HG02623 (cell line): Measurements from ENCODE around the gene DPH5.
"Not testable (repeated sequence)": the region's sequence is repeated elsewhere in the genome, so short reads cannot be mapped to it uniquely, and the experiment has no call there.

Experiments used
- ATAC-seq: cut with Tn5 transposase; IDR thresholded peaks from one replicate; pipeline ENCODE4 v1.9.1; 2021; ENCODE audit warnings: moderate library complexity; ENCODE audit not compliant: unreplicated experiment

Gene DPH5

DNA sequence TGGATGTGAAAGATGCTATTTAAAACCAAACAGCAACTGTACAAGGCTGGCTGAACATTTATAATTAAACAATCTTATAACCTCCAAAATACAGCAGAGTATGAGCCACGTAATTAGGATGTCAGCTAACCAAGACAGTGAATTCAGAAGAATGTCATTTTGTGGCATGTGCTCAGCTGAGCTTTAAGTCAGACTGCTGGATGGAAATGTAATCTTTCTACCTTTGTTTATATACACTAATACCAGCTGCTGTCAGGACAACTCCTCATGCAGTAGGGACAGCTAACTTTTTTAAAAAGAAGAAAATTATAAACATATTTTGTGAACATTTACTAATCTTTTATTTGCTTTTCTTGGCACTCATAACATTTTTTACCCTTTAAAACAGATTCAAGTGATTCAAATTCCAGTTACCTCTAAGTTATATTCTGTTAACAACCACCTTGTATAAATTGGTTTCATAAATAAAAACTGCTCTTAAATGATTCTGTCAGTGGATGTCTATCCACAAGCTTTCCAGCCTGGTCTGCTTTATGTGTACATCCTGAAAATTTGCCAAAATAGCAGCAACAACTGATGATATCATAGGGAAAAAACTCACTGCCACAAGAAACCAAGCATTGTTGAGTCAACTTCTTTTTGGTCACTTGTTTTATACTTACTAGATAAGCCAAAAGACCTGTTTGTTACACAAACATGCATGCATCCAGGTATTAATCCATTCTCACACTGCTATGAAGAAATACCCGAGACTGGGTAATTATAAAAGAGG, 36.1 kb downstream of the DPH5 start:
- no peak for ATAC-seq

DNA sequence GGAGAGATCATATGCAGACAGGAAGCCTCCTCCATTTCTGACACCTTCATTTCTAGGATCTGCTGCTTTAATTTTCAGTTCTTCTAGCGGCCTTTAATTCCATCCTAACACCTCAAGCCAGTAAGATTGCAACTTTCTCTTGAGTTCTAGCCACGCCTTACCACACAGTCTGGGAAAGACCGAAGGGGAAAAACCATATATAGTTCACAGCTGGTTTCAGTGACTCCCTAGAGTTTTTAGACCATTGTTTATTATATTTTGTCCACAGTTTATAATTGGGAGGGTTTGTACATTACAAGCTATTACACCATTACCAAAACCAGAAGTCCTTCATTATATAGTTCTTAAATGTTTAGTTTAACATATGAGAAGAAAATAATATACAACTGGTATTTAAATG, 37.5 kb downstream of the DPH5 start:
- ATAC-seq = no peak

DNA sequence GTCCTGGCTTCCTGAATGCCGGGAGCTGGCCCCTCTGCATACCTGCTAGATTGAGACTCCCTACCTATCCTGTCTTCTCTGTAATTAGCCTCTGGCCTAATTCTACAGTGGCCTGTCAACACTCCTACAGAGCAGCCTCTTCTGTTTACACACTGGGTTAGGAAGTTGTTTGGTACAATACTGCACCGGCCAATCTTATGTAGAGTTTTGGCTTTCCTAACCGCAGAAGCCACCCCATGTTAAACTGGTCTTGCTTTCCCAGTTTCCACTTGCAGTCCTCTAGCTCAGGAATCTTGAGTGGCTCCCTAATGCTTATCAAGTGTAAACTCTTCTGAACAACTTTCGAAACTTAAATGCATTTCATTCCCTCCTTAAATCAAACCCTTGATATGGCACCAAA, 42.8 kb downstream of the DPH5 start:
- ATAC-seq = no peak

DNA sequence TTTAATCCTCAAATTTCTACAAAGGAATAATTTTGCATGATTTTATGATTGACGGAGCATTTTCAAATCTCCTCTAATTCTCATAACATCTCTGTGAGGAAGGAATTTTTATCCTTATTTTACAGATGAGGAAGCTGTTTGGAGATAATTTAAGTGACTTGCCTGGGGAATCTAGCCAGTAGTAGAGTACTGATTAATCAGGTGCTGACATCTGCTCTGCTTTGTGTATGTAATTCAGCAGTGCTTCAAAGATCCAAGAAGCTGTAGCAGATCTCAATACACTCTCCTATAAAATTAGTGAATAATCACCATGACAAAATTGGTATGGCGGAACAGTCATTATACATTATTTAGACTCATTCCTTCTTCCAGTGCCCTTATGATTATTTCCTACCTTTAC, 46.0 kb downstream of the DPH5 start:
- no peak for ATAC-seq

DNA sequence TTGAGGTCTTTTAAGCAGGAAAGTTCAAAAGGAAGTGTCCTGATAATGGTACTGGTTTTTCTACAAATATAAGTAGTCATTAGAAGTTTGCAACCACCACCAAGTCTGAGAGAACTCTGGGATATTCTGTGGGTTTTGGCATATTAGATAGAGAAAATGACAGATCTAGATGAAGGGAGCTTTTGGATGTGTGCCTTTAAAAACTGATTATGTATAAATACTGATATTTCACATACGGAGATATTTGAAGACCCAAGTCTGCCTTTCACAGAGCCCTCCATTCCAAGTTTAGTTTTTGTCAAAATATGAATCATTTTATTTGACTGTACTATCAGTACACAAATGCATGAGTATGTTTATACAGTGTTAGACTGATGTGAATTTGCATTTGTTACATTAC, 48.6 kb downstream of the DPH5 start:
- ATAC-seq = no peak

DNA sequence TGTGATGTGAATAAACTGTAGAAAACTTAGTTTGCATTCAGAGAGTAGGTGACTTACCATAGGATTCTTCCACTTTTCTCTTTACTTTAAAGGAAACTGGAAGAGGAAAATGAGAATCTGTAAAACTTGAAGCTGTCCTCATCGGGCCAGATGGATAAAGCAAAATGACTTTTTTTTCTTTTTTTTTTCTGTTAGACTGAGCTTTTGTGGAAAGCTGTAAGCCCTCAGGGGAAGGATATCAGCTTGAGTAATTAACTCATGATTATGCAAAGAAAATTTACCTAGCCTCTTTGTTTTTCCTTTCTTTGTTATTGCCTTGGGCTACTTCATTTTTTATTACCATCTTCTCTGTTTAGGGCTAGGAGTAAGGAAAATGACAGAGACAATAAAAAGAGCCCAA, 53.4 kb downstream of the DPH5 start:
- ATAC-seq = no peak

DNA sequence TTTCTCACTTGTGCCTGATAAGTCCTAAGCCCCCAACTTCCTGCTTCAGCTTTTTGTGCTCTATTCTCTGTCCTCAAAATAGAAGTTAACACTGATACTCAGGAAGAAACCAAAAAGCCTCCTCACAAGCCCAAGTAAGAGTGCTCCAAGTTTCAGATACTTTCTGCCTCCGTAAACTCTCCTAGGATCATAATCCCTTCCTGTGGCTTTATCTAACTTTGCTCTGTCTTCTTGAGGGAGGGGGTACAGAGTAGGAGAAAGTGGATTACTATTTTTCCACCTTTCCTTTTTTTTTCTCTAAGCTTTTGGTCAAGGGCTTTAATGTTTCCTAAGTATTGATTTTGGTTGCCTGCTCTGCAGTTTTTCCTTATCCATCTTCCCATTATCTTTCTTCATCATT, 54.6 kb downstream of the DPH5 start:
- no peak for ATAC-seq

DNA sequence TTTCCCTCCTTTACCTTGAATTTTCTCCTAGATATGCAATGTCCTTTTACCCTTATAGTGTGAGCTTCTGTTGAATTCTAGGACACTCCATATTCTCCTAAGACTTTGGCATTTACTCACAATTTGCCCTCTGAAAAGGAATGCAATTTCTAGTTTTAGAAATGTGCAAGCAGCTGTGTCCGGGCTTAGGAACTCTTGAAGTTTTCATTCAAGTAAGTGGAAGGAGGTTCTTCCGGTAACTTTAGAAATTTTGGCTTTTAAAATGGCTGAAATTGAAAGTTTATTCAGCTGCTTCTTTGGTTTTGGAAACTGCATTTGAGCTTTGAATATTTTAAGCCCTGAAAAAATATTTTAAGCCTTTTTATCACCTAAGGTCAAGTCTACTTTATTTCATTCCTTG, 56.3 kb downstream of the DPH5 start:
- no peak for ATAC-seq

DNA sequence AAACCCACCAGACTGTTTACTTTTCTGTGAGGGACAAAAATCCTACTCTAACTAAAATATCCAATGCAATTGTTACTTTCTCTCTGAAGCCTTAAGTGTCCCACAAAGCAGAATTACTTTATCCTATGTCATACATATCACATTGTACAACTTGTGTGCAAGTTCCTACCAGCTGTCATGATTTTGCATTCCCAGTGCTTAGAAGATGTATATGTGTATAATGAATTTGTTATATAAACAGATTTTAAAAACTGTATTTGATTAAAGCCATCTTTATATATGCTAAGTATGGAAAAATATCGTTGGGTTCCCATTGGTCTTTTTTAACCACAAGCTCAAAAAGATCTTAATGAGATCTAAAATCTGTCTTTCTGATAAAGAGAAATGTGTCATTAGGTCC, 57.0 kb downstream of the DPH5 start:
- no peak for ATAC-seq

DNA sequence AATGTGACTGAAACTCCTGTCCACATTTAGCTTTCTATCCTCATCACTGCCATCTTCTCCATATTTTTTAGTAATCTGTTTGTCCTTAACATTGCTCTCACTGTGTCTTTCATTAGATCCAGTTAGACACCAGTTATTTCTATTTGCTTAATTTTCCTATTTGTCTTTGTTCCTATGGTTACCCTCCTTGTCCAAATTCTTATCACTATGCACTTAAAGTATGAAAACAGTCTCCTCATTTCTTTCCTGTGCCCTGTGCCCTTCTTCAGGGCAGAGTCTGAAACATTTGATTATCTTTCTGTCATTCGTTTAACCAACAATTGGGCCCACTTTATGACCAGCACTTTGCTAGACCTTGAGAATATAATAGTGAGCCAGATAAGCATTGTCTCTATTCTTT, 65.5 kb downstream of the DPH5 start:
- ATAC-seq = no peak

DNA sequence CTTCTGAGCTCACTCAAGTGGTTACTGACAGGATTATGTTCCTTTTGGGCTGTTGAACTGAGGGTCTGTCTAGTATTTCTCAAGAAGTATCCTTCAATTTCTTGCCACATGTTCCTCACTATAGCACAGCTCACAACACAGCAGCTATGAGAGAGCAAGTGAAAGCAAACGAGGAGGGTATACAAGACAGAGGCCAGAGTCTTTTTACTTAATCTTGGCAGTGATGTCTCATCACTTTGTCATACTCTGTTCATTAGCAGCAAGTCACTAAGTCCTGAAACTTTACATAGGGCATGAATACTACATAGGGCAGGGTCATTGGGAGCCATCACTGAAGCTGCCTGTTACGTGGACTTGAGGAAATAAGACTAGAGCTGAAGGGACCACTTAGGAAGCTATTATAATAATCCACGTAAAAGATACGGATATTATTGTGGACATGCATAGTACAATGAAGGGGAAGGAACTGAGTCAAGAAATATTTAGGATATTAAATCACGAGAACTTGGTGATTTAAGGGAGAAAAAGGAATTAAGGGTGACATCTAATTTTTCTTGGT, 66.0 kb downstream of the DPH5 start:
- ATAC-seq = no peak

DNA sequence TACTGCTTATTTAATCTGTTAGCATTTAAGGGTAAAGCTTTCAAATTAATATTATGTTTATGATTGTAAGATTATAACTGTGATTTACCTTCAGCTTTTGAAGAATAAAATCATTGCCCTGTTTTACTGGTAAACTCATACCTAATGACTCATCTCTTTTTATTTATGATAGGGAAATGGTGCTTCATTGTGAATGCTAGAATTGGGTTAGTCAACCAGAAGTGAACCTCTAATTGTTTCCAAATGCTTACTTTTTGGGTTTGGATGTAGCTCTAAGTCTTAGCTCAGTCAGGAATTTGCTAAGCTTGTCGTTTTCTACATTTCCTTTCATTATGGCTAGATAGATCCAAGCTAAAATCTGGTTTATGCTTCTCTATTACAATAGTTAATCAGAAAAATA, 70.3 kb downstream of the DPH5 start:
- ATAC-seq = no peak

DNA sequence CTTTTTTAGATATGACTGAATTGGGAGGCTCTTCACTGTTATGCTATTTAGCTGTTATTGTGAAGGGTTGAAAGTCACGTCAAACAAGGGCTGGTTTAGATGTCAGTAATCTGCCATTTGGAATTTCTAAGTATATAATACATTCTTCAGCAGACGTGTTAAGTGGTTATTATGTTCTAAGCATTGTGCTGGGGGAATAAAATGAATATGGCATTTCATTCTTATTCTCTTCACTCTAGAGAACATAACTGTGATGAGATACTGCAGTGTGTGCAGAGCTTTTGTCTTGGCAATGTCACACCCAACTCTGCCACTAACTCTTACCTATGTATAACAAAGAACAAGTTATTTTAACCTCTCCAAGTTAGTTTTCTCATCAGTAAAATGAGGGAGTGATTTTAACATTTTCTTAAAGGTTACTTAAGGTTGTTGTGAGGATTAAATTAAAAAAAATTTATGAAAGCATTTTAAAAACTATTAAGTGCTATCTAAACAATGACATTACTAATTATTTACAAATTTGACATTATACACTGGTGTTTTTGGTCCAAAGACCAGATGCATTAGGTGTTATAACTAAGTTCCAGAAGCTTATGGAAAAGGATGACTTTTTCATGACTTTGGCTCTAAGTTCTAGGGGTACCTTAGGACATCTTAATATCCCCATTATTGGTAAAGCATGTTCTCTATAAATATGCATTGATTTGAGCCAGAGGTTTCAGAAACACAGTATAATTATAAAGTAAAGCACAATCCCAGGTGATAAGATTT, 71.4 kb downstream of the DPH5 start:
- no peak for ATAC-seq

DNA sequence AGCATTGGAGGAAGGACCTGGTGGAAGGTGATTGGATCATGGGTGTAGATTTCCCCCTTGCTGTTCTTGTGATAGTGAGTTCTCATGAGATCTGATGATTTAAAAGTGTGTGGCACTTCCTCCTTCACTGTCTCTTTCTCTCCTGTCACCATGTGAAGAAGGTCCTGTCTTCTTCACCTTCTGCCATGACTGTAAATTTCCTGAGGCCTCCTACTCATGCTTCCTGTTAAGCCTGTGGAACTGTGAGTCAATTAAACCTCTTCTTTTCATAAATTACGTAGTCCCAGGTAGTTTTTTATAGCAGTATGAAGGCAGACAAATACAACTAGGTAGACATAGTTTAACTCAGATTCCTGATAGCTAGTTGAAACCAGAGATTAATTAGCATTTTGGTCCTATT, 72.6 kb downstream of the DPH5 start:
- not testable (repeated sequence) for ATAC-seq

DNA sequence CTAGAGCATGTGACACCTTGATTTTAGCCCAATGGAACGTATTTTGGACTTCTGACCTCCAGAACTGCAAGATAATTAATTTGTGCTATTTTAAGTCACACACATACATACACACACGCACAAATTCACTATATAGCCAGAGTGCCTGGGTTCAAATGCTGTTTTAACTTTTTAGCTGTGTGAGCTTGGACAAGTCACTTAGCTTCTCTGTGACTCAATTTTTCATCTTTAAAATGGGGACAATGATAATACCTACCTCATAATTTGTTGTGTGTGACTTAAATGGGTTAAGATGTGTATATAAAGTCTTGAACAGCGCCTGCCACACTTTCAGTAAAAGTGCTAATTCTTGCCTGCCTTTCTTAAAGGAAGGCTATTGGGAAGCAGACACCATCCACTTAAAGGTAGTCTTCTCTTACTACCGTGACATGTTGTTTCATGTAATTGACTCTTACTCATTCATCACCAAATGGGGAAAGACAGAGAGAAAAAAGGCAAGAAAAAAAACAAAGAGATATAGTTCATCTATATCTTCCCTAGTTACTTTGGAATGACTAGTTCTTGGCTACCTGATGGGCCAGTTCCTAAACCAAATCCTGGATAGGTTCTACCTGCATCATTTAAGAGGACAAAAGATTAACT, 73.4 kb downstream of the DPH5 start:
- ATAC-seq = no peak

DNA sequence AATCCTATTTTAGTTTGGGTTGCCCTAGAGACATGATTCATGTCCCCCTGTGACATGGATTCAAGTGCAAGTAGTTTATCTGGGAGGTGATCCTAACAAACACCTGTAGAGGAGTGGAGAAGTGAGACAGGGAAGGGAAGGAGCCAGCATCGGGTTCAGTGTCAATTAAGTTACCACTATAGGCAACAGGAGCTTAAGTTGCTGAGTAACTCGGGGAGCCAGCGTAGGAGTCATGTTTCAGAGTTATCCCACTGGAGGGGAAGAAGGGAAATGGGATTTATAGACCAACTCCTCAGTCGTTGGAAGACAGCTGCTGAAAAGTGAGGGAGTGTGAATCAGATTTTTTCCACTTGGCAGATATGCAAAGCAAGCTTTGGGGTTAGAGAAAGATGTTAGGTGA, 74.8 kb downstream of the DPH5 start:
- ATAC-seq = no peak

DNA sequence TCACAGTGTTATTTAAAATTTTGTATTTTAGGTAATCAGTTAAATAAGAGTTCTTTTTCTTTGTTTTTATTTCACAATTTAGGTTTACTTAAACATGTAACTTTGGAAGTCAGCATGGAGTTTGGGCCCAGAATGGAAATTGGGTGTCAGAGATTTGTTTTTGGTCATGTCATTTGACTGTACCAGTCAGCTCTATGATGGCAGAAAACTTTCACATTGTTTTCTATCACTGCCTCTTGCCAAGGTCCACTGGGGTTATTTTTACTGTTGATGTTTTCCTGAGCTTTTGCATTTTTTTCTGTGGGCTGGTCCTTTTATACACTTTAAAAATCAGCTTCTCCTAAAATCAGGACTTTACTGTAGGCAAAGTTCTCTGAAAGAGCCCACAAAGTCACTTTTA, 75.2 kb downstream of the DPH5 start:
- no peak for ATAC-seq

DNA sequence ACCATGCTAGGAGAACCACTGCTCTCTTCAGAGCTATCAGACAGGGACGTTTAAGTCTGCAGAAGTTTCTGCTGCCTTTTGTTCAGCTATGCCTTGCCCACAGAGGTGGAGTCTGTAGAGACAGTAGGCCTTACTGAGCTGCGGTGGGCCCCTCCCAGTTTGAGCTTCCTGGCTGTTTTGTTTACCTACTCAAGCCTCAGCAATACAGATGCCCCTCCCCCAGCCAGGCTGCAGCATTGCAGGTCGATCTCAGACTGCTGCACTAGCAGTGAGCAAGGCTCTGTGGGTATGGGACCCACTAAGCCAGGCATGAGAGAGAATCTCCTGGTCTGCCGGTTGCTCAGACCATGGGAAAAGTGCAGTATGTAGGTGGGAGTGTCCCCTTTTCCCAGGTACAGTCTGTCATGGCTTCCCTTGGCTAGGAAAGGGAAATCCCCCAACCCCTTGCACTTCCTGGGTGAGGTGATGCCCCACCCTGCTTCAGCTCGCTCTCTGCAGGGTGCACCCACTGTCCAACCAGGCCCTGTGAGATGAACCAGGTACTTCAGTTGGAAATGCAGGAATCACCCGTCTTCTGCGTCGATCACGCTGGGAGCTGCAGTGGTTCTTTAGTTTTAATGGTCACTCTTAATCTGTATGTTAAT, 75.9 kb downstream of the DPH5 start:
- ATAC-seq = peak; percentile 86

DNA sequence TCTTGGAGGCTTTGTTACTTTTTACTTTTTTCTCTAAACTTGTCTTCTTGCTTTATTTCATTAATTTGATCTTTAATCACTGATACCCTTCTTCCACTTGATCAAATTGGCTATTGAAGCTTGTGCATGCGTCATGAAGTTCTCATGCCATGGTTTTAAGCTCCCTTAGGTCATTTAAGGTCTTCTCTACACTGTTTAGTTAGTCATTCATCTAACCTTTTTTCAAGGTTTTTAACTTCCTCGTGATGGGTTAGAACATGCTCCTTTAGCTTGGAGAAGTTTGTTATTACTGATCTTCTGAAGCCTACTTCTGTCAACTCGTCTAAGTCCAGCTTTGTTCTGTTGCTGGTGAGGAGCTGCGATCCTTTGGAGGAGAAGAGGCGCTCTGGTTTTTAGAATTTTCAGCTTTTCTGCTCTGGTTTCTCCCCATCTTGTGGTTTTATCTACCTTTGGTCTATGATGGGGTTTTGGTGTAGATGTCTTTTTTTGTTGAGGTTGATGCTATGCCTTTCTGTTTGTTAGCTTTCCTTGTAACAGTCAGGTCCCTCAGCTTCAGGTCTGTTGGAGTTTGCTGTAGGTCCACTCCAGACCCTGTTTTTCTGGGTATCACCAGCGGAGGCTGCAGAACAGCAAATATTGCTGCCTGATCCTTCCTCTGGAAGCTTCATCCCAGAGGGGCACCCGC, 76.7 kb downstream of the DPH5 start:
- not testable (repeated sequence) for ATAC-seq

DNA sequence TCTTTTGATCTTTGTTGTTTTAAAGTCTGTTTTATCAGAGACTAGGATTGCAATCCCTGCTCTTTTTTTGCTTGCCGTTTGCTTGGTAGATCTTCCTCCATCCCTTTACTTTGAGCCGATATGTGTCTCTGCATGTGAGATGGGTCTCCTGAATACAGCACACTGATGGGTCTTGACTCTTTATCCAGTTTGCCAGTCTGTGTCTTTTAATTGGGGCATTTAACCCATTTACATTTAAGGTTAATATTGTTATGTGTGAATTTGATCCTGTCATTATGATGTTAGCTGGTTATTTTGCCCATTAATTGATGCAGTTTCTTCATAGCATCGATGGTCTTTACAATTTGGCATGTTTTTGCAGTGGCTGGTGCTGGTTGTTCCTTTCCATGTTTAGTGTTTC, 77.8 kb downstream of the DPH5 start:
- ATAC-seq = not testable (repeated sequence)

DNA sequence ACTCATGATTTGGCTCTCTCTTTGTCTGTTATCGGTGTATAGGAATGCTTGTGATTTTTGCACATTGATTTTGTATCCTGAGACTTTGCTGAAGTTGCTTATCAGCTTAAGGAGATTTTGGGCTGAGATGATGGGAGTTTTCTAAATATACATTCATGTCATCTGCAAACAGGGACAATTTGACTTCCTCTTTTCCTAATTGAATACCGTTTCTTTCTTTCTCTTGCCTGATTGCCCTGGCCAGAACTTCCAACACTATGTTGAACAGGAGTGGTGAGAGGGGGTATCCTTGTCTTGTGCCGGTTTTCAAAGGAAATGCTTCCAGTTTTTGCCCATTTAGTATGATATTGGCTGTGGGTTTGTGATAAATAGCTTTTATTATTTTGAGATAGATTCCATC, 79.5 kb downstream of the DPH5 start:
- not testable (repeated sequence) for ATAC-seq
